Caco-2 (cell line): ENCODE data around the gene TIMP4. TPM values are rescaled to one million over a fixed set of nuclear protein-coding genes. Genes with fewer than 3 reads are reported as not detected.

ENCODE experiments used
- BruUV-seq: library from RNA; stranded (reverse); fragments of 400-500 nt; replicated peaks from 2 replicates; lab custom pipeline; 2021; lab: Mats Ljungman, UMichigan
- CTCF ChIA-PET: fragments of 300-600 bp; sonication (Branson Sonifier 250); formaldehyde crosslinking; loops from one replicate; lab custom pipeline; 2022; ENCODE audit warnings: antibody characterized with exemption; lab: Charles Lee
- POLR2A ChIA-PET: fragments of 300-600 bp; sonication (Branson Sonifier 250); formaldehyde crosslinking; loops from one replicate; lab custom pipeline; 2022; ENCODE audit warnings: antibody characterized with exemption; lab: Charles Lee
- DNase-seq, 2 experiments: peaks; one replicate each; pipeline versions ENCODE4 v3.0.0 to v3.0.0-alpha.2; 2020 to 2022
- H3K27me3 ChIP-seq: replicated peaks from 2 replicates; pipeline ENCODE4 v1.6.0; 2011; ENCODE audit warnings: low read length; ENCODE audit not compliant: control insufficient read depth, insufficient read depth
- H3K36me3 ChIP-seq: 2 replicates; pipeline ENCODE4 v1.5.1; 2011; ENCODE audit warnings: low read length; ENCODE audit not compliant: control insufficient read depth, insufficient read depth
- H3K4me1 ChIP-seq: fragments of 250-450 bp; sonication (Bioruptor Pico); 2 replicates; pipeline ENCODE4 v1.5.1; 2020; ENCODE audit warnings: mild to moderate bottlenecking
- H3K4me3 ChIP-seq: 2 replicates; pipeline ENCODE4 v1.5.1; 2011; ENCODE audit warnings: low read depth, mild to moderate bottlenecking, control low read depth, low read length
- H3K9me3 ChIP-seq: fragments of 250-450 bp; sonication (Bioruptor Pico); 2 replicates; pipeline ENCODE4 v1.5.1; 2020; ENCODE audit warnings: mild to moderate bottlenecking, moderate library complexity
- H3K27ac Mint-ChIP-seq: one replicate; pipeline ENCODE4 v1.8.0; 2022; ENCODE audit warnings: mixed read lengths; ENCODE audit not compliant: unreplicated experiment
- H3K27me3 Mint-ChIP-seq: one replicate; pipeline ENCODE4 v1.8.0; 2022; ENCODE audit warnings: mixed read lengths; ENCODE audit not compliant: insufficient read depth, unreplicated experiment
- H3K36me3 Mint-ChIP-seq: one replicate; pipeline ENCODE4 v1.8.0; 2022; ENCODE audit warnings: mild to moderate bottlenecking, mixed read lengths; ENCODE audit not compliant: insufficient read depth, unreplicated experiment
- H3K4me1 Mint-ChIP-seq: one replicate; pipeline ENCODE4 v1.8.0; 2022; ENCODE audit warnings: low read depth, mixed read lengths; ENCODE audit not compliant: unreplicated experiment
- H3K4me3 Mint-ChIP-seq: one replicate; pipeline ENCODE4 v1.8.0; 2022; ENCODE audit warnings: mild to moderate bottlenecking, moderate library complexity, mixed read lengths; ENCODE audit not compliant: unreplicated experiment
- H3K9me3 Mint-ChIP-seq: one replicate; pipeline ENCODE4 v1.8.0; 2022; ENCODE audit warnings: mixed read lengths; ENCODE audit not compliant: unreplicated experiment
- CTCF ChIP-seq, 2 experiments: fragments of 200-600 bp in 1 of 2; IDR thresholded peaks; 1 replicate in 1 of 2; 2 replicates in 1 of 2; pipeline versions ENCODE4 v1.5.1 to v1.8.0; 2011 to 2022; ENCODE audit warnings: antibody characterized with exemption in 1 of 2, control low read depth in 1 of 2, inconsistent platforms in 1 of 2, low read depth in 1 of 2, low read length in 1 of 2, mild to moderate bottlenecking in 1 of 2, moderate library complexity in 1 of 2; ENCODE audit not compliant: insufficient read depth in 1 of 2, severe bottlenecking in 1 of 2, unreplicated experiment in 1 of 2
- intact Hi-C: fragments of 100-400 bp; cut with micrococcal nuclease; formaldehyde crosslinking; loops from one replicate; pipeline ENCODE4 v1.10.0; 2022; ENCODE audit not compliant: unreplicated experiment
- total RNA-seq: library from RNA; stranded (reverse); gene quantifications from 2 replicates; pipeline ENCODE4 v1.2.3, GENCODE V29; 2022

Gene TIMP4
- total RNA-seq, 1 experiment from 2014 or later: 1.4 TPM

GRCh38 chr3:12191559-12191958 is 32.8 kb upstream of the TIMP4 start:
- no peaks in the 10 kb centered on the region for H3K36me3 ChIP-seq
- Mint-ChIP-seq H3K4me1 (peaks cover 43% of the 10 kb centered on the region), H3K9me3 (peaks cover 9% of the 10 kb centered on the region), H3K36me3 (no peaks in the 10 kb centered on the region), H3K4me3 (no peak overlapping the region), H3K27ac (no peak overlapping the region), H3K27me3 (no peaks in the 10 kb centered on the region)
- TF ChIP-seq CTCF (IDR thresholded peaks at IDR 0.05; ENCODE audit: insufficient read depth in 1 of 2, low read depth in 1 of 2, low read length in 1 of 2, severe bottlenecking in 1 of 2, unreplicated experiment in 1 of 2): no peak
- POLR2A ChIA-PET: no interaction called here
- no peak overlapping the region for H3K4me3 ChIP-seq
- no peak for DNase-seq
- H3K4me1 ChIP-seq: peaks cover 9% of the 10 kb centered on the region; the same call in 1 of the 2 replicates
- intact Hi-C loops: no loop called here
- no TSS peak for BruUV-seq
- no peaks in the 10 kb centered on the region for H3K9me3 ChIP-seq
- H3K27me3 ChIP-seq: no peaks in the 10 kb centered on the region
- CTCF ChIA-PET: no interaction called here

- H3K4me3 ChIP-seq: no peak overlapping the region
- no peak for DNase-seq
- H3K27ac Mint-ChIP-seq: no peak overlapping the region
- H3K9me3 ChIP-seq: no peaks in the 10 kb centered on the region
- no peaks in the 10 kb centered on the region for H3K27me3 ChIP-seq
- H3K27me3 Mint-ChIP-seq: no peaks in the 10 kb centered on the region
- intact Hi-C loops: no loop called here
- no peaks in the 10 kb centered on the region for H3K36me3 ChIP-seq
- peaks cover 6% of the 10 kb centered on the region; the same call in 1 of the 2 replicates for H3K4me1 ChIP-seq
- ChIA-PET POLR2A (no interaction called here), CTCF (no interaction called here)
- no TSS peak for BruUV-seq
- H3K36me3 Mint-ChIP-seq: no peaks in the 10 kb centered on the region
- H3K9me3 Mint-ChIP-seq: peaks cover 9% of the 10 kb centered on the region
- no peak for TF ChIP-seq CTCF (IDR thresholded peaks at IDR 0.05; ENCODE audit: insufficient read depth in 1 of 2, low read depth in 1 of 2, low read length in 1 of 2, severe bottlenecking in 1 of 2, unreplicated experiment in 1 of 2)
- H3K4me3 Mint-ChIP-seq: no peak overlapping the region
- H3K4me1 Mint-ChIP-seq: peaks cover 39% of the 10 kb centered on the region
Measured at GRCh38 chr3:12190832-12191231, 32.1 kb upstream of the TIMP4 start.

- ChIA-PET CTCF (no interaction called here), POLR2A (no interaction called here)
- H3K36me3 ChIP-seq: no peaks in the 10 kb centered on the region
- no peaks in the 10 kb centered on the region for H3K27me3 ChIP-seq
- intact Hi-C loops: no loop called here
- peaks cover 1% of the 10 kb centered on the region; the same call in 1 of the 2 replicates for H3K4me1 ChIP-seq
- H3K36me3 Mint-ChIP-seq: no peaks in the 10 kb centered on the region
- H3K27ac Mint-ChIP-seq: no peak overlapping the region
- H3K9me3 Mint-ChIP-seq: peaks cover 9% of the 10 kb centered on the region
- H3K27me3 Mint-ChIP-seq: no peaks in the 10 kb centered on the region
- H3K9me3 ChIP-seq: no peaks in the 10 kb centered on the region
- peaks cover 39% of the 10 kb centered on the region for H3K4me1 Mint-ChIP-seq
- no TSS peak for BruUV-seq
- no peak for DNase-seq
- no peak overlapping the region for H3K4me3 Mint-ChIP-seq
- TF ChIP-seq CTCF (IDR thresholded peaks at IDR 0.05; ENCODE audit: insufficient read depth in 1 of 2, low read depth in 1 of 2, low read length in 1 of 2, severe bottlenecking in 1 of 2, unreplicated experiment in 1 of 2): no peak
- no peak overlapping the region for H3K4me3 ChIP-seq
Measured at GRCh38 chr3:12190221-12190807, 31.6 kb upstream of the TIMP4 start.
